Breast epithelium (tissue), 3 donors: ENCODE data around the gene MTX3.

Experiments
- POLR2A ChIP-seq: fragments of 450-650 bp; IDR thresholded peaks from one replicate; pipeline ENCODE4 v1.6.1; 2016; ENCODE audit warnings: antibody characterized with exemption, mild to moderate bottlenecking, moderate library complexity
- TF ChIP-seq, protein P1 (sequence below), 3 donors: fragments of 450-650 bp; IDR thresholded peaks; one replicate each; pipeline ENCODE4 v1.5.1; 2016 to 2017; ENCODE audit warnings: antibody characterized with exemption in 3 of 3, mild to moderate bottlenecking in 3 of 3, moderate library complexity in 3 of 3

DNA sequence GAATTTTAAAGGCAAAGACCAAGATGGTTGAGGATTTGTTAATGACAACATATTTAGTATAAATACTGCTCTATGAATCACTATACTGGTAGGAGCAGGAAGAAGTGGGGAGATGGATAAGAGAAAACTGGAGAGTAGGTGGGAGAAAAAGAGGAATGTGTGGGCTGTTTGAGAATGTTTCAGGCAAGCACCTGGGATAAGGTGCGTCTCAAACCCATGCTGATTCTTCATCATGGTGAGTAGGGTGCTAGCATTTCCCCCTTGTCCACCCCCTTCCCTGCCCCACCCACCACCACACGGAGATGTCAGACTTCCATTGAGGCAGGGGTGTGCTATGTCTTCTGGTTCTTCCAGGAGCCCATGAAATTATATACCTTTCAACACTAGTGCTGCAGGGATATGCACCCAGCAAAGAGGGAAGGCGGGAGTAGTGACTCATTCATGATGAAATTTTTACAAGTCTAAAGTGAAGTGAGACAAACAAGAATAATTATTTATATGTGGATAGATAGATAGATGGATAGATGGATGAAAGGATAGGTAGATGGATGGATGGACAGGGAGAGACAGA is 54.3 kb downstream of the MTX3 start:
- TF ChIP-seq POLR2A, result no peak
- TF ChIP-seq, protein P1, sequence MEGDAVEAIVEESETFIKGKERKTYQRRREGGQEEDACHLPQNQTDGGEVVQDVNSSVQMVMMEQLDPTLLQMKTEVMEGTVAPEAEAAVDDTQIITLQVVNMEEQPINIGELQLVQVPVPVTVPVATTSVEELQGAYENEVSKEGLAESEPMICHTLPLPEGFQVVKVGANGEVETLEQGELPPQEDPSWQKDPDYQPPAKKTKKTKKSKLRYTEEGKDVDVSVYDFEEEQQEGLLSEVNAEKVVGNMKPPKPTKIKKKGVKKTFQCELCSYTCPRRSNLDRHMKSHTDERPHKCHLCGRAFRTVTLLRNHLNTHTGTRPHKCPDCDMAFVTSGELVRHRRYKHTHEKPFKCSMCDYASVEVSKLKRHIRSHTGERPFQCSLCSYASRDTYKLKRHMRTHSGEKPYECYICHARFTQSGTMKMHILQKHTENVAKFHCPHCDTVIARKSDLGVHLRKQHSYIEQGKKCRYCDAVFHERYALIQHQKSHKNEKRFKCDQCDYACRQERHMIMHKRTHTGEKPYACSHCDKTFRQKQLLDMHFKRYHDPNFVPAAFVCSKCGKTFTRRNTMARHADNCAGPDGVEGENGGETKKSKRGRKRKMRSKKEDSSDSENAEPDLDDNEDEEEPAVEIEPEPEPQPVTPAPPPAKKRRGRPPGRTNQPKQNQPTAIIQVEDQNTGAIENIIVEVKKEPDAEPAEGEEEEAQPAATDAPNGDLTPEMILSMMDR (IDR thresholded peaks at IDR 0.05), result no peak
